OCI-LY7 (cell line): ENCODE data around the gene CEBPB. TPM values are rescaled to one million over a fixed set of nuclear protein-coding genes. Genes with fewer than 3 reads are reported as not detected.

Experiments used
- total RNA-seq, 2 experiments: library from RNA; depleted of rRNA in 1 of 2; stranded (reverse); fragments of >200 nt in 1 of 2; shearing (Covaris generic) in 1 of 2; gene quantifications; 2 replicates each; pipeline ENCODE4 v1.2.3, GENCODE V29; 2014 to 2022

The CEBPB gene
- total RNA-seq, 2 experiments from 2014 or later, result 47.6 to 48.4 TPM

Other genes starting within 250 kb of the CEBPB start
- gene SNAI1, start 207.8 kb upstream of the CEBPB start, total RNA-seq (2014; rRNA removed; shearing (Covaris generic)), result 1.0 and 3.6 TPM in 2 replicates
- gene SNAI1, start 207.8 kb upstream of the CEBPB start, total RNA-seq (2022), result 1.6 and 1.8 TPM in 2 replicates
- 57.3 and 63.2 TPM in 2 replicates for gene UBE2V1, start 77.7 kb upstream of the CEBPB start, total RNA-seq (2014; rRNA removed; shearing (Covaris generic))
- 143 and 161 TPM in 2 replicates for gene UBE2V1, start 77.7 kb upstream of the CEBPB start, total RNA-seq (2022)
- 12.0 and 25.9 TPM in 2 replicates for gene PEDS1, start 37.1 kb upstream of the CEBPB start, total RNA-seq (2014; rRNA removed; shearing (Covaris generic))
- 19.5 and 22.0 TPM in 2 replicates for gene PEDS1, start 37.1 kb upstream of the CEBPB start, total RNA-seq (2022)